Liver (tissue), 9 donors: Measurements from ENCODE around the gene ZNF593. TPM values are rescaled to one million over a fixed set of nuclear protein-coding genes. Genes with fewer than 3 reads are reported as not detected.
A peak's percentile ranks its signal among the peaks of the same experiment; 100 is the strongest.

Experiments
- DNase-seq: peaks from one replicate; pipeline ENCODE4 v3.0.0-alpha.2; 2017; ENCODE audit warnings: low spot score
- H3K27ac ChIP-seq, 2 donors: one replicate each; pipeline ENCODE4 v1.7.0; 2013; ENCODE audit warnings: inconsistent platforms in 2 of 2, low read length in 2 of 2, control low read depth in 1 of 2, low read depth in 1 of 2, mild to moderate bottlenecking in 1 of 2
- H3K27me3 ChIP-seq, 4 donors: one replicate each; pipeline versions ENCODE4 v1.6.1 to v1.7.0; 2013; ENCODE audit warnings: low read length in 3 of 4, inconsistent platforms in 1 of 4, mild to moderate bottlenecking in 1 of 4, moderate library complexity in 1 of 4; ENCODE audit not compliant: control insufficient read depth in 4 of 4, insufficient read depth in 4 of 4
- H3K36me3 ChIP-seq, 4 donors: one replicate each; pipeline versions ENCODE4 v1.6.1 to v1.7.0; 2013; ENCODE audit warnings: low read length in 3 of 4, mild to moderate bottlenecking in 3 of 4, low read depth in 1 of 4, moderate library complexity in 1 of 4; ENCODE audit not compliant: control insufficient read depth in 4 of 4, insufficient read depth in 3 of 4
- H3K4me1 ChIP-seq, 4 donors: one replicate each; pipeline versions ENCODE4 v1.6.1 to v1.7.0; 2013; ENCODE audit warnings: low read length in 3 of 4, mild to moderate bottlenecking in 3 of 4, moderate library complexity in 1 of 4; ENCODE audit not compliant: control insufficient read depth in 4 of 4, insufficient read depth in 4 of 4
- H3K4me3 ChIP-seq, 3 donors: one replicate each; pipeline versions ENCODE4 v1.6.1 to v1.7.0; 2013; ENCODE audit warnings: low read length in 3 of 3, control low read depth in 1 of 3, low read depth in 1 of 3, mild to moderate bottlenecking in 1 of 3
- H3K9ac ChIP-seq, 2 donors: one replicate each; pipeline ENCODE4 v1.7.0; 2013; ENCODE audit warnings: low read length in 2 of 2, mild to moderate bottlenecking in 2 of 2, moderate library complexity in 2 of 2, control low read depth in 1 of 2, low read depth in 1 of 2
- H3K9me3 ChIP-seq, 4 donors: one replicate each; pipeline versions ENCODE4 v1.6.1 to v1.7.0; 2013; ENCODE audit warnings: low read length in 3 of 4; ENCODE audit not compliant: control insufficient read depth in 4 of 4
- EGR1 ChIP-seq, 2 donors: IDR thresholded peaks; 2 replicates each; pipeline ENCODE4 v1.6.1; 2016 to 2018; ENCODE audit warnings: antibody characterized with exemption in 2 of 2, low read depth in 2 of 2
- FOXA1 ChIP-seq: IDR thresholded peaks from 2 replicates; pipeline ENCODE4 v1.6.1; 2016; ENCODE audit warnings: antibody characterized with exemption
- FOXA2 ChIP-seq: IDR thresholded peaks from 2 replicates; pipeline ENCODE4 v1.6.1; 2016; ENCODE audit warnings: antibody characterized with exemption
- GABPA ChIP-seq, 2 donors: IDR thresholded peaks in 1 of 2; conservative IDR thresholded peaks in 1 of 2; 2 replicates each; pipeline ENCODE4 v1.6.1; 2016; ENCODE audit warnings: antibody characterized with exemption in 2 of 2, mild to moderate bottlenecking in 1 of 2, moderate library complexity in 1 of 2
- HNF4A ChIP-seq, 2 donors: conservative IDR thresholded peaks; 2 replicates each; pipeline ENCODE4 v1.6.1; 2016; ENCODE audit warnings: antibody characterized with exemption in 2 of 2, mild to moderate bottlenecking in 2 of 2
- HNF4G ChIP-seq: IDR thresholded peaks from 2 replicates; pipeline ENCODE4 v1.6.1; 2016; ENCODE audit warnings: antibody characterized with exemption
- JUND ChIP-seq, 2 donors: IDR thresholded peaks; 2 replicates each; pipeline ENCODE4 v1.6.1; 2016; ENCODE audit warnings: antibody characterized with exemption in 2 of 2
- NR2F2 ChIP-seq: IDR thresholded peaks from 2 replicates; pipeline ENCODE4 v1.6.1; 2016; ENCODE audit warnings: antibody characterized with exemption
- RAD21 ChIP-seq, 2 donors: IDR thresholded peaks; 2 replicates each; pipeline ENCODE4 v1.6.1; 2016; ENCODE audit warnings: antibody characterized with exemption in 2 of 2, mild to moderate bottlenecking in 2 of 2
- RXRA ChIP-seq, 2 donors: IDR thresholded peaks; 2 replicates each; pipeline ENCODE4 v1.6.1; 2017 to 2018; ENCODE audit warnings: antibody characterized with exemption in 2 of 2, mild to moderate bottlenecking in 1 of 2
- SP1 ChIP-seq: IDR thresholded peaks from 2 replicates; pipeline ENCODE4 v1.6.1; 2018; ENCODE audit warnings: antibody characterized with exemption, mild to moderate bottlenecking
- TAF1 ChIP-seq: conservative IDR thresholded peaks from 2 replicates; pipeline ENCODE4 v1.6.1; 2016; ENCODE audit warnings: antibody characterized with exemption, mild to moderate bottlenecking
- YY1 ChIP-seq: IDR thresholded peaks from 2 replicates; pipeline ENCODE4 v1.6.1; 2016; ENCODE audit warnings: antibody characterized with exemption, mild to moderate bottlenecking
- WGBS: extraction: QIAGEN DNeasy Blood & Tissue Kit; methylation state at CpG from one replicate; pipeline ENCODE4 v1.1.7; 2013; 5-methylcytosine and 5-hydroxymethylcytosine counted together
- polyA plus RNA-seq, 2 donors: library from polyadenylated mRNA; stranded (reverse) in 1 of 2; unstranded in 1 of 2; fragments of 200-250 nt in 1 of 2; fragments of >200 nt in 1 of 2; fragmentation: Nextera tagmentation in 1 of 2; extraction: Ambion mirVana in 1 of 2; gene quantifications; one replicate each; pipeline versions ENCODE4 v1.2.1 to v1.2.3, GENCODE V29; 2013 to 2015
- total RNA-seq, 2 donors: library from RNA; depleted of rRNA; stranded (reverse); fragments of >200 nt; gene quantifications; one replicate each; pipeline ENCODE4 v1.2.3, GENCODE V29; 2014
- TF ChIP-seq, protein P1 (sequence below): IDR thresholded peaks from 2 replicates; pipeline ENCODE4 v1.6.1; 2016; ENCODE audit warnings: antibody characterized with exemption
- TF ChIP-seq, protein P2 (sequence below): fragments of 150-350 bp; IDR thresholded peaks from 2 replicates; pipeline ENCODE4 v1.5.1; 2017; ENCODE audit warnings: improper control_type of control experiment, low read depth, low read length; ENCODE audit not compliant: missing input control
- TF ChIP-seq, protein P3 (sequence below): IDR thresholded peaks from 2 replicates; pipeline ENCODE4 v1.6.1; 2016; ENCODE audit warnings: antibody characterized with exemption, mild to moderate bottlenecking
- TF ChIP-seq, protein P4 (sequence below): IDR thresholded peaks from 2 replicates; pipeline ENCODE4 v1.6.1; 2016; ENCODE audit warnings: antibody characterized with exemption
- TF ChIP-seq, protein P5 (sequence below): IDR thresholded peaks from 2 replicates; pipeline ENCODE4 v1.6.1; 2016; ENCODE audit warnings: antibody characterized with exemption
- donor health status: healthy.
- donor health status: healthy.
- donor health status: healthy.
- donor health status: healthy.
- donor health status: healthy.

The ZNF593 gene
- total and polyA plus RNA-seq, 4 donors: 5.7 to 81.4 (median 30.2) TPM

DNA sequence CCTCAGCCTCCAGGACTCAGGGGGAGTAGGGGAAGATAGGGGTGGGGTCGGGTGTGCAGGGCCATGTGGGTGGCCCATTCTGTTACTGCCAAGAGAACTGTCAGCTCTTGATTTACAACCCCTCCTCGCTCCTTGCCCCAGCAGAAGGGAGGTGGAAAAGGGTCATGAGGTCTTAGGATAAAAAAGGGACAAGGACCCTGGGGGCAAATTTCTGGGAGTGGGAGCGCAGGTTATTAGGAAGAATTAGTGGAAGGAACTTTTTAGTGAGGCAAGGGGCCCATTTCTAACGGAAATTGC lies 10.0 kb upstream of the ZNF593 start:
- H3K27ac ChIP-seq: no peak overlapping the region
- no peak overlapping the region for H3K4me3 ChIP-seq
- no peaks in the 10 kb centered on the region for H3K36me3 ChIP-seq
- peaks cover 0 to 4% (median under 1%) of the 10 kb centered on the region in 4 donors for H3K27me3 ChIP-seq
- TF ChIP-seq SP1 (no peak), HNF4A (conservative IDR thresholded peaks at IDR 0.05) (no peak), TAF1 (no peak)
- no peaks in the 10 kb centered on the region for H3K9me3 ChIP-seq
- no peak for DNase-seq
- peaks cover 10 to 26% (median 18%) of the 10 kb centered on the region in 4 donors for H3K4me1 ChIP-seq
- H3K9ac ChIP-seq: no peak overlapping the region
- 82% methylated on average over 4 of the region's 4 CpGs for WGBS

DNA sequence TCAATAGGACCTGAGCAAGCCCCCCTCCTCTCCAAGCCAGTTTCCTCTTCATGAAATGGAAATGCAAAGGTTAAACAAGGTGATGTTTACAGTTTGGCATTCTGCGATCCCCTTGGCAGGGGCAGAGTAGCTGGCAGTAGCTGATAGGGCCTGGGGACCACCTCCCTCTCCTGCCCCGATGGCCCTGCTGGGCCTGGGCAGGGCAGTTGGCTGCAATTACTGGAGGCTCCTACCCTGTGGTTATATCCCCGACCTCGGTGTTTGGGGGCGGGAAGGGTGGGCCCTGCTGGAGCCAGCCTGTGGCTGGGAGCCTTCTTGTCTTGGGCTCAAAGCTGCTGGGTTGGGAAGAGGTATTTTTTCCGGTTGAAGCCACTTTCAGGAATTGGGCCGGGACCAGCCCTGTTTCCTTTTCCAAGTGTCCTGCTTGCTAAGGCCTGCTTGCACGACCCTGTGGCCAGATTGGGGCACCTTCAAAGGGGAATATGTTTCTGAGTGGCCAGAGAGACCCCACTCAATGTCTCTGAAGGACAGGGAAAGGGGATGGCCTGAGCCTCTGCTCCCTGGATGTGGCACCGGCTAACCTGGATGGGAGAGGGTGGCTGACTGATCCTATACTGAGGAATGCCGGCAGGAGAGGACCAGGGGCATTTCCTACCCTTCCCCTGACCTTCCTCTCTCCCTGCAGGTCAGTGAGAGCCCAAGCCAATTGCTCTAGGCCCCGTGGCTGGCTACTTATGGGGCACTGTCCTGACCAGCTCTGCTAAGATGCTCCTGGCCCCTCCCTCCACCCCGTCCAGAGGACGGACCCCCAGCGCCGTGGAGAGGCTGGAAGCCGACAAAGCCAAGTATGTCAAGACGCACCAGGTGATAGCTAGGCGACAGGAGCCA lies 8.9 kb upstream of the ZNF593 start:
- Histone ChIP-seq H3K9ac (no peak overlapping the region), H3K27ac (no peak overlapping the region)

More for the DNA sequence above, 8.9 kb upstream of the ZNF593 start:
- no peaks in the 10 kb centered on the region for H3K9me3 ChIP-seq
- no peaks in the 10 kb centered on the region for H3K36me3 ChIP-seq
- TF ChIP-seq, protein P1, sequence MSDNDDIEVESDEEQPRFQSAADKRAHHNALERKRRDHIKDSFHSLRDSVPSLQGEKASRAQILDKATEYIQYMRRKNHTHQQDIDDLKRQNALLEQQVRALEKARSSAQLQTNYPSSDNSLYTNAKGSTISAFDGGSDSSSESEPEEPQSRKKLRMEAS: no peak
- TF ChIP-seq RAD21 (IDR thresholded peaks at IDR 0.05) (no peak), RXRA (IDR thresholded peaks at IDR 0.05) (no peak), EGR1 (IDR thresholded peaks at IDR 0.05; ENCODE audit: low read depth in 2 of 2) (no peak), HNF4A (conservative IDR thresholded peaks at IDR 0.05) (no peak), YY1 (no peak), HNF4G (no peak), TAF1 (no peak), FOXA1 (no peak), SP1 (no peak), FOXA2 (no peak), NR2F2 (no peak), JUND (IDR thresholded peaks at IDR 0.05) (no peak), GABPA (IDR thresholded peaks at IDR 0.05 in 1 of 2, conservative IDR thresholded peaks at IDR 0.05 in 1 of 2) (no peak)
- TF ChIP-seq, protein P2, sequence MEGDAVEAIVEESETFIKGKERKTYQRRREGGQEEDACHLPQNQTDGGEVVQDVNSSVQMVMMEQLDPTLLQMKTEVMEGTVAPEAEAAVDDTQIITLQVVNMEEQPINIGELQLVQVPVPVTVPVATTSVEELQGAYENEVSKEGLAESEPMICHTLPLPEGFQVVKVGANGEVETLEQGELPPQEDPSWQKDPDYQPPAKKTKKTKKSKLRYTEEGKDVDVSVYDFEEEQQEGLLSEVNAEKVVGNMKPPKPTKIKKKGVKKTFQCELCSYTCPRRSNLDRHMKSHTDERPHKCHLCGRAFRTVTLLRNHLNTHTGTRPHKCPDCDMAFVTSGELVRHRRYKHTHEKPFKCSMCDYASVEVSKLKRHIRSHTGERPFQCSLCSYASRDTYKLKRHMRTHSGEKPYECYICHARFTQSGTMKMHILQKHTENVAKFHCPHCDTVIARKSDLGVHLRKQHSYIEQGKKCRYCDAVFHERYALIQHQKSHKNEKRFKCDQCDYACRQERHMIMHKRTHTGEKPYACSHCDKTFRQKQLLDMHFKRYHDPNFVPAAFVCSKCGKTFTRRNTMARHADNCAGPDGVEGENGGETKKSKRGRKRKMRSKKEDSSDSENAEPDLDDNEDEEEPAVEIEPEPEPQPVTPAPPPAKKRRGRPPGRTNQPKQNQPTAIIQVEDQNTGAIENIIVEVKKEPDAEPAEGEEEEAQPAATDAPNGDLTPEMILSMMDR: no peak
- TF ChIP-seq, protein P3, sequence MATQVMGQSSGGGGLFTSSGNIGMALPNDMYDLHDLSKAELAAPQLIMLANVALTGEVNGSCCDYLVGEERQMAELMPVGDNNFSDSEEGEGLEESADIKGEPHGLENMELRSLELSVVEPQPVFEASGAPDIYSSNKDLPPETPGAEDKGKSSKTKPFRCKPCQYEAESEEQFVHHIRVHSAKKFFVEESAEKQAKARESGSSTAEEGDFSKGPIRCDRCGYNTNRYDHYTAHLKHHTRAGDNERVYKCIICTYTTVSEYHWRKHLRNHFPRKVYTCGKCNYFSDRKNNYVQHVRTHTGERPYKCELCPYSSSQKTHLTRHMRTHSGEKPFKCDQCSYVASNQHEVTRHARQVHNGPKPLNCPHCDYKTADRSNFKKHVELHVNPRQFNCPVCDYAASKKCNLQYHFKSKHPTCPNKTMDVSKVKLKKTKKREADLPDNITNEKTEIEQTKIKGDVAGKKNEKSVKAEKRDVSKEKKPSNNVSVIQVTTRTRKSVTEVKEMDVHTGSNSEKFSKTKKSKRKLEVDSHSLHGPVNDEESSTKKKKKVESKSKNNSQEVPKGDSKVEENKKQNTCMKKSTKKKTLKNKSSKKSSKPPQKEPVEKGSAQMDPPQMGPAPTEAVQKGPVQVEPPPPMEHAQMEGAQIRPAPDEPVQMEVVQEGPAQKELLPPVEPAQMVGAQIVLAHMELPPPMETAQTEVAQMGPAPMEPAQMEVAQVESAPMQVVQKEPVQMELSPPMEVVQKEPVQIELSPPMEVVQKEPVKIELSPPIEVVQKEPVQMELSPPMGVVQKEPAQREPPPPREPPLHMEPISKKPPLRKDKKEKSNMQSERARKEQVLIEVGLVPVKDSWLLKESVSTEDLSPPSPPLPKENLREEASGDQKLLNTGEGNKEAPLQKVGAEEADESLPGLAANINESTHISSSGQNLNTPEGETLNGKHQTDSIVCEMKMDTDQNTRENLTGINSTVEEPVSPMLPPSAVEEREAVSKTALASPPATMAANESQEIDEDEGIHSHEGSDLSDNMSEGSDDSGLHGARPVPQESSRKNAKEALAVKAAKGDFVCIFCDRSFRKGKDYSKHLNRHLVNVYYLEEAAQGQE: no peak
- TF ChIP-seq, protein P4, sequence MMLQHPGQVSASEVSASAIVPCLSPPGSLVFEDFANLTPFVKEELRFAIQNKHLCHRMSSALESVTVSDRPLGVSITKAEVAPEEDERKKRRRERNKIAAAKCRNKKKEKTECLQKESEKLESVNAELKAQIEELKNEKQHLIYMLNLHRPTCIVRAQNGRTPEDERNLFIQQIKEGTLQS: no peak
- TF ChIP-seq, protein P5, sequence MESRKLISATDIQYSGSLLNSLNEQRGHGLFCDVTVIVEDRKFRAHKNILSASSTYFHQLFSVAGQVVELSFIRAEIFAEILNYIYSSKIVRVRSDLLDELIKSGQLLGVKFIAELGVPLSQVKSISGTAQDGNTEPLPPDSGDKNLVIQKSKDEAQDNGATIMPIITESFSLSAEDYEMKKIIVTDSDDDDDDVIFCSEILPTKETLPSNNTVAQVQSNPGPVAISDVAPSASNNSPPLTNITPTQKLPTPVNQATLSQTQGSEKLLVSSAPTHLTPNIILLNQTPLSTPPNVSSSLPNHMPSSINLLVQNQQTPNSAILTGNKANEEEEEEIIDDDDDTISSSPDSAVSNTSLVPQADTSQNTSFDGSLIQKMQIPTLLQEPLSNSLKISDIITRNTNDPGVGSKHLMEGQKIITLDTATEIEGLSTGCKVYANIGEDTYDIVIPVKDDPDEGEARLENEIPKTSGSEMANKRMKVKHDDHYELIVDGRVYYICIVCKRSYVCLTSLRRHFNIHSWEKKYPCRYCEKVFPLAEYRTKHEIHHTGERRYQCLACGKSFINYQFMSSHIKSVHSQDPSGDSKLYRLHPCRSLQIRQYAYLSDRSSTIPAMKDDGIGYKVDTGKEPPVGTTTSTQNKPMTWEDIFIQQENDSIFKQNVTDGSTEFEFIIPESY: no peak
- H3K4me3 ChIP-seq: peak overlapping the region in 2 of 3 donors; percentile 51 to 59
- no peak for DNase-seq
- peaks cover 10 to 26% (median 18%) of the 10 kb centered on the region in 4 donors for H3K4me1 ChIP-seq
- peaks cover 0 to 4% (median under 1%) of the 10 kb centered on the region in 4 donors for H3K27me3 ChIP-seq
- WGBS: 40% methylated on average over 18 of the region's 18 CpGs
